IPS-18c (cell line): Measurements from ENCODE around the gene IKZF2.

Experiments
- H3K4me3 ChIP-seq: 2 replicates; pipeline ENCODE4 v1.7.0; 2013; ENCODE audit warnings: low read depth, mild to moderate bottlenecking, low read length, moderate library complexity; ENCODE audit not compliant: insufficient read depth
- H3K9me3 ChIP-seq: one replicate; pipeline ENCODE4 v1.6.1; 2013; ENCODE audit warnings: mild to moderate bottlenecking, low read length, moderate library complexity; ENCODE audit not compliant: control insufficient read depth, insufficient read depth

The IKZF2 gene

DNA sequence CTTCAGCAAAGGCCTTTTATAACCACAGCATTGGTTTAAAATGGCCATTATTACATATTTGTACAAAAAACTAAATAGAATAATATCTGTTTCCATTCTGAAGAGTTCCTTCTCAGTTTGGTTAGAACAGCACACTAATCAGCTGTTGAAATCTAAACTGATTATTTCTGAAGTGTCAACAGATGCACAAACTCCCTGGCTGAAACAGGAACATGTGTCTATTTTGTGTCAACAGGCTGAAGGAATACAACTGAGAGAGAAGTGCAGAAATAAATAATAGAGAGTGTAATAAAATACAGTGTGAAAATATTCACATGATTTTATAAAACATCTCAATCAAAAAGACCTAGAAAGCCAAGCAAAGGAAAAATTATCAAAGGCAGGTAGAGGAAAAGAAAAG lies 29.7 kb downstream of the IKZF2 start:
- H3K4me3 ChIP-seq: no peak overlapping the region
- H3K9me3 ChIP-seq: no peaks in the 10 kb centered on the region

GRCh38 chr2:213119061-213119809 lies 32.2 kb downstream of the IKZF2 start:
- Histone ChIP-seq H3K4me3 (no peak overlapping the region), H3K9me3 (no peaks in the 10 kb centered on the region)

DNA sequence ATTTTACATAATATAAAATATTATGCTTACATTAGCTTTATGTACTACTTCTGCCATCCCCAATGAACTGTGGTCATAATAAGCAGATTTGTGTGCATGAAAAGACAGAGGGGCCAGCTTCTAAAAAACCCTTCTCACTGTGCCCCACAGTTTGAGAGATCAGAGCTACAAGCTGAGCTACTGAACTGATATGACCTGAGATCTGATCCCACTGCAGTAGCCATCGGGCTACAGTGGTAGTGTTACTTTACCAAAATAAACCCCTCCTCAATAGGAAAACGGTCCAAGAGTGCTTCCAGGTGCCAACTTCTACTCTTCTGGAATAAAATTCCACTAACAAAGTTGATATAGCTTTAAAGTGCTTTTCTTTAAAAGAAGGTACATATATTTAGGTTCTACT lies 43.1 kb downstream of the IKZF2 start:
- Histone ChIP-seq H3K4me3 (no peak overlapping the region), H3K9me3 (no peaks in the 10 kb centered on the region)

DNA sequence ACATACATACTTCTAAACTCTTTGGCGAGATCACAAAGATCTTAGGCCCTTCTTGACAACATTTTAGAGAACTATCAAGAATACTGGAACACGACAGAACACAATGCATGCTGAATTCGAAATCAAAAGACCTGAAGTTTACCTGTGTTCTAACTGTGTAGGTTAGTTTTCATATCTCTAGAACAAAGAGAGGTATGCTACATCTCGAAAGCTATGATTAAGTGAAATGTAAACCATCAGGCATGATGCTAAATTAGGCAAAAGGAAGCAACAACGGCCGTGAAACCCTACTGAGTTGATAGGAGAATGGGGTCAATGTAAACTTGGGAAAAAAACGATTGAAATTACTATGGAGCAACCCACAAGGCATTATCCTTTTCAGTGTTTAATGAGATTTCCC lies 43.7 kb downstream of the IKZF2 start:
- no peaks in the 10 kb centered on the region for H3K9me3 ChIP-seq
- no peak overlapping the region for H3K4me3 ChIP-seq

GRCh38 chr2:213105212-213105611 lies 46.2 kb downstream of the IKZF2 start:
- Histone ChIP-seq H3K4me3 (no peak overlapping the region), H3K9me3 (no peaks in the 10 kb centered on the region)

- Histone ChIP-seq H3K4me3 (no peak overlapping the region), H3K9me3 (no peaks in the 10 kb centered on the region)
Measured at GRCh38 chr2:213104903-213105202, 46.6 kb downstream of the IKZF2 start.

- H3K4me3 ChIP-seq: no peak overlapping the region
- no peaks in the 10 kb centered on the region for H3K9me3 ChIP-seq
Measured at GRCh38 chr2:213104092-213104902, 47.1 kb downstream of the IKZF2 start.

GRCh38 chr2:213101692-213102460 lies 49.5 kb downstream of the IKZF2 start:
- H3K4me3 ChIP-seq: no peak overlapping the region
- no peaks in the 10 kb centered on the region for H3K9me3 ChIP-seq

GRCh38 chr2:213101109-213101508 lies 50.3 kb downstream of the IKZF2 start:
- no peaks in the 10 kb centered on the region for H3K9me3 ChIP-seq

DNA sequence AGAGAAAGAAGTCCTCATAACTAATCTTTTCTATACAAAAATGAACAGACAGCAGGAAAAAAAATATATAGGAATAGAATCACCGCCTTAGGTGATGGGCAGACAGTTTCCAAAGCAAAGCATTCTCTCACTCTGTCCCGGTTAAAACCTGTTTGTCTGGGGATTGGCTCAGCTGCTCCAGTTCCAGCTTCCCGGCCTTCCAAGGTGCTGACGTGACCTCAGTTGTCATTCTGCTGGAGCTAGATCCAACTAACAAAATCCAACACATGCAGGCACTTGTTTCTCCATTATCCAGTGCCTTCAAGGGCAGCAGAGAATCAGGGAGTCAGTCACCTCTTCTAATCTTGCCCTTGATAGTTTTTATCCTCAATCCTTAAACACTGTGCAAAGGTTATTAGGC lies 52.8 kb downstream of the IKZF2 start:
- Histone ChIP-seq H3K9me3 (no peaks in the 10 kb centered on the region), H3K4me3 (no peak overlapping the region)

More at GRCh38 chr2:213101109-213101508, 50.3 kb downstream of the IKZF2 start:
- H3K4me3 ChIP-seq: no peak overlapping the region

DNA sequence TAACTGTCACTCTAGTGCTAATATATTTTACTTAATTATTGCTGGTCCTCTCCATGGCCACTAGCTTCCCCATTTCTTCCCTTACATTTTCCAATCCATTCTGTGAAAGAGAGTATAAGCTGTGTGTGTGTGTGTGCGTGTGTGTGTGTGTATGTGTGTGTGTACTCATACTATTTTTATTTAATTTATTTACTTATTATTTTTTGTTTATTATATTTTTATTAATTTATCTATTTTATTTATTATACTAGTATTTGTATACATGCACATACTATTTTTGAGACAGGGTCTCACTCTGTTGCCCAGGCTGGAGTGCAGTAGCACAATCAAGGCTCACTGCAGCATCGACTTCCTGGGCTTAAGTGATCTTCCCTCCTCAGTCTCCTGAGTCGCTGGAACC lies 59.6 kb downstream of the IKZF2 start:
- no peaks in the 10 kb centered on the region for H3K9me3 ChIP-seq

DNA sequence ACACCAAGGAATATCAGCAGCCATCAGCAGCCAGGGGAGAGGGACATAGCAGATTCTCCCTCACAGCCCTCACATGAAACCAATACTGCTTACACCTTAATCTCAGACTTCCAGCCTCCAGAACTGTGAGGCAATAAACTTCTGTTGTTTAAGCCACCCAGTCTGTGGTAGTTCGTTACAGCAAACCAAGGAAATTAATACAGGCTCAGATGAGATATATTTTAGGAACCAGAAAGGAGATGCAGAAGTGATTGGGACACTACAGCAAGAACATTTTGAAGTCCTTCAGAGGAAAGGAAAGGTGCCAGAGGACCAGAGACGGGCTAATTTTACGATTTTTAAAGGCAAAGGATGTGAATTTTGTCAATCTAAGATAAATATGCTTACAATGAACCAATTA lies 60.6 kb downstream of the IKZF2 start:
- H3K4me3 ChIP-seq: no peak overlapping the region
- no peaks in the 10 kb centered on the region for H3K9me3 ChIP-seq

More for the DNA sequence above, 59.6 kb downstream of the IKZF2 start:
- H3K4me3 ChIP-seq: no peak overlapping the region

DNA sequence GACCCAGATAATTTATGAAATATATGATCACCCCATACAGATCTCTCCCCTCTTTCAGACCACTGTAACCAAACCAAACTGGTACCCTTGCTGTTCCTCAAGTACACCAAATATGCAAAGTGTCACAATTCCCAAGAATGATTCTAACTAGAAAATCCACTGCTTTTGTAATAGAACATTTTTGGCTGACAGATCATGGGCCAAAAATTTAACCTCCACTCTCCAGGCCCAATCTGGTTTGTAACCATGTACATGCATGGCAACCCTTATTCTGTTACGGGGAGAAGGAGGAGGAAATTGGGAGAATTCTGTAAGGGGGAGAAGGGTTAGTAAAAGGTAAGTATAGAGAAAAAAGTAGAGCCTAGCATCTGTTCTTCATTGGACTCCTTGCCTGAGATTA lies 62.0 kb downstream of the IKZF2 start:
- no peaks in the 10 kb centered on the region for H3K9me3 ChIP-seq
- no peak overlapping the region for H3K4me3 ChIP-seq

DNA sequence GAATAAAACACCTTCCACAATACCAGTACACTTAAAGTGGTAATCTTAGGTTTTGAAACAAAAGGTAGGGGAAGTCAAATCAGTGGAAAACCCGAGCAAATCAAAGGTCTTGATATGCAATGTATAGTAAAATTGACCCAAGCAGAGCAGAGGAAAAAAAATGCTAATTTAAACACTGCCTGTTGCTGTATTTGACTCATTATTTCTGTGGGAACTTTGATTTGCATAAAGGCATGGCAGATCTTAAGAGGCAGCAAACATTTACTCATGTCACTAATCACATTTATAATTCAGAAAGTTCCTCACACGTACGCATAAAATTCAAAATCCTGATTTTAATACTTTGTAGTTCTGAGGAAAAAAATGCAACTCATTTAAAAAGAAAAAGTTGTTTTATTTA lies 64.4 kb downstream of the IKZF2 start:
- Histone ChIP-seq H3K9me3 (no peaks in the 10 kb centered on the region), H3K4me3 (no peak overlapping the region)

- Histone ChIP-seq H3K9me3 (no peaks in the 10 kb centered on the region), H3K4me3 (no peak overlapping the region)
Measured at GRCh38 chr2:213086571-213086970, 64.8 kb downstream of the IKZF2 start.

GRCh38 chr2:213086050-213086449 lies 65.4 kb downstream of the IKZF2 start:
- H3K4me3 ChIP-seq: no peak overlapping the region
- no peaks in the 10 kb centered on the region for H3K9me3 ChIP-seq

DNA sequence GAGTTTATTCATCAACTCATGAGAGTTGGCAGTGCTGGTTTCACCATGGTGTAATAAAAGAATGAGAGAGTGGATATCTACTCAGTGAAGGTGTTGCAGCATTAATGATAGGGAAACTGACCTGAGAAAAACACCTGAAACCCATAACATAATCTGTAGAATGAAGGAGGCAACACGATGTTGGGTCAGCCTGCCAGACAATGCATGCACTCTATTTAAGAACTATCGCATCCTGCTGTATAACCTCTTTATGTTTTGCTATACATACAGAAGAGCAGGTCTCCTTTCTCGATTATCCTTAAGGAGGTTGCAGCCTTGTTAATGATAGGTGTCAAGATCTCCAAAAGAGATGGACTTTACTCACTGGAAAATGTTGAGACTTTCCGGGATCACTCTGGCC lies 65.9 kb downstream of the IKZF2 start:
- Histone ChIP-seq H3K4me3 (no peak overlapping the region), H3K9me3 (no peaks in the 10 kb centered on the region)

- H3K4me3 ChIP-seq: no peak overlapping the region
- no peaks in the 10 kb centered on the region for H3K9me3 ChIP-seq
Measured at GRCh38 chr2:213084261-213084660, 67.2 kb downstream of the IKZF2 start.
